NCI-H128 (cell line): Measurements from ENCODE around the gene ZMYND8.
A peak's percentile ranks its signal among the peaks of the same experiment; 100 is the strongest.
"Not testable (repeated sequence)": the region's sequence is repeated elsewhere in the genome, so short reads cannot be mapped to it uniquely, and the experiment has no call there.

Experiments used
- DNase-seq: peaks from one replicate; lab custom pipeline; 2025; ENCODE audit not compliant: unreplicated experiment; lab: John Stamatoyannopoulos, UW

ZMYND8 gene

GRCh38 chr20:47209982-47210381 lies 146.5 kb downstream of the ZMYND8 start:
- no peak for DNase-seq

GRCh38 chr20:47208534-47209174 lies 147.8 kb downstream of the ZMYND8 start:
- DNase-seq, result no peak

GRCh38 chr20:47206962-47207641 lies 149.4 kb downstream of the ZMYND8 start:
- DNase-seq, result no peak

- not testable (repeated sequence) for DNase-seq
Measured at GRCh38 chr20:47206552-47206951, 149.9 kb downstream of the ZMYND8 start.

- peak; percentile 78 for DNase-seq
Measured at GRCh38 chr20:47205577-47206123, 150.8 kb downstream of the ZMYND8 start.

- not testable (repeated sequence) for DNase-seq
Measured at GRCh38 chr20:47204850-47205122, 151.7 kb downstream of the ZMYND8 start.

- no peak for DNase-seq
Measured at GRCh38 chr20:47204008-47204849, 152.3 kb downstream of the ZMYND8 start.

- no peak for DNase-seq
Measured at GRCh38 chr20:47202733-47203667, 153.5 kb downstream of the ZMYND8 start.

- no peak for DNase-seq
Measured at GRCh38 chr20:47201074-47201730, 155.3 kb downstream of the ZMYND8 start.

GRCh38 chr20:47198996-47199552 lies 157.4 kb downstream of the ZMYND8 start:
- no peak for DNase-seq

GRCh38 chr20:47198254-47198671 lies 158.2 kb downstream of the ZMYND8 start:
- DNase-seq, result no peak

GRCh38 chr20:47196091-47197081 lies 160.1 kb downstream of the ZMYND8 start:
- DNase-seq, result peak; percentile 56

GRCh38 chr20:47195573-47195972 lies 160.9 kb downstream of the ZMYND8 start:
- DNase-seq, result no peak

- no peak for DNase-seq
Measured at GRCh38 chr20:47191956-47192355, 164.5 kb downstream of the ZMYND8 start.

- DNase-seq, result no peak
Measured at GRCh38 chr20:47191074-47191673, 165.3 kb downstream of the ZMYND8 start.

GRCh38 chr20:47189060-47189459 lies 167.4 kb downstream of the ZMYND8 start:
- no peak for DNase-seq

GRCh38 chr20:47188540-47188939 lies 168.0 kb downstream of the ZMYND8 start:
- no peak for DNase-seq
